Motor neuron (in vitro differentiated cells): ENCODE measurements around the gene ARG2. TPM values are rescaled to one million over a fixed set of nuclear protein-coding genes. Genes with fewer than 3 reads are reported as not detected.

Experiments used
- ATAC-seq, 8 experiments: fragments of 200-7000 bp; cut with Tn5 transposase; replicated peaks in 6 of 8; 2 replicates each; pipeline ENCODE4 v1.8.0; 2021; ENCODE audit warnings: mild to moderate bottlenecking in 8 of 8, moderate library complexity in 8 of 8
- H3K27ac ChIP-seq, 2 donors: fragments of 250-450 bp; sonication (Bioruptor Pico); 2 replicates each; pipeline ENCODE4 v1.9.0; 2021; ENCODE audit warnings: antibody characterized with exemption in 2 of 2, mild to moderate bottlenecking in 2 of 2, moderate library complexity in 1 of 2
- H3K4me1 ChIP-seq, 2 donors: fragments of 250-450 bp; sonication (Bioruptor Pico); replicated peaks in 1 of 2; 2 replicates each; pipeline ENCODE4 v1.6.1; 2021; ENCODE audit warnings: antibody characterized with exemption in 2 of 2, mild to moderate bottlenecking in 2 of 2, moderate library complexity in 1 of 2
- H3K4me3 ChIP-seq, 5 donors: fragments of 250-450 bp; sonication (Bioruptor Pico); 2 replicates each; pipeline ENCODE4 v1.9.0; 2021; ENCODE audit warnings: antibody characterized with exemption in 5 of 5, mild to moderate bottlenecking in 5 of 5, moderate library complexity in 4 of 5
- WGBS, 10 experiments: fragments of 450-650 bp; shearing (Covaris generic); methylation state at CpG; one replicate each; pipeline ENCODE4 v1.0.0; 2022; 5-methylcytosine and 5-hydroxymethylcytosine counted together
- in situ Hi-C, 9 experiments: fragments of 400-800 bp; cut with MboI; loops; one replicate each; pipeline ENCODE4 v1.15.0; 2021; ENCODE audit warnings: low sequenced_read_pairs in 9 of 9, low pct_unique_long_range_greater_than_20kb in 2 of 9; ENCODE audit not compliant: unreplicated experiment in 9 of 9
- total RNA-seq, 8 experiments: library from RNA; unstranded; fragments of 300-600 nt; gene quantifications; 2 replicates each; pipeline versions ENCODE4 v1.2.3 to v1.2.4, GENCODE V29; 2022

Gene ARG2
- total RNA-seq, 8 experiments from 2014 or later: 1.4 to 46.3 (median 17.4) TPM

- Histone ChIP-seq H3K27ac (no peak overlapping the region), H3K4me3 (no peak overlapping the region), H3K4me1 (no peaks in the 10 kb centered on the region)
- WGBS, 10 experiments: 0 to 100% (median 92%) methylated on average over 1 of the region's 1 CpG; no CpG with 5 or more reads in 4 of the 10 experiments
- in situ Hi-C loops: no loop called here
- no peak for ATAC-seq
These were observed 30.4 kb downstream of the ARG2 start for GRCh38 chr14:67650151-67650550.

- Histone ChIP-seq H3K4me3 (no peak overlapping the region), H3K4me1 (no peaks in the 10 kb centered on the region), H3K27ac (no peak overlapping the region)
- in situ Hi-C loops: no loop called here
- ATAC-seq: peak in 1 of 8 experiments; percentile 81
- 0 to 100% (median 43%) methylated on average over 1 to 2 of the region's 2 CpGs; no CpG with 5 or more reads in 6 of the 10 experiments for WGBS, 10 experiments
These were observed 31.0 kb downstream of the ARG2 start for GRCh38 chr14:67650694-67651093.

GRCh38 chr14:67652189-67652588, 32.5 kb downstream of the ARG2 start:
- no peak overlapping the region for H3K4me3 ChIP-seq
- ATAC-seq: no peak
- in situ Hi-C loops: no loop called here
- H3K27ac ChIP-seq: no peak overlapping the region
- WGBS, 10 experiments: 40 to 100% (median 88%) methylated on average over 1 of the region's 1 CpG; no CpG with 5 or more reads in 3 of the 10 experiments
- no peaks in the 10 kb centered on the region for H3K4me1 ChIP-seq

- WGBS, 10 experiments: 50 to 93% (median 68%) methylated on average over 1 to 5 of the region's 6 CpGs; no CpG with 5 or more reads in 3 of the 10 experiments
- ATAC-seq: peak in 1 of 8 experiments; percentile 24
- Histone ChIP-seq H3K4me1 (no peaks in the 10 kb centered on the region), H3K27ac (no peak overlapping the region), H3K4me3 (no peak overlapping the region)
- in situ Hi-C loops: no loop called here
These were observed 34.0 kb downstream of the ARG2 start for GRCh38 chr14:67653651-67654280.

GRCh38 chr14:67663633-67664032, 43.9 kb downstream of the ARG2 start:
- Histone ChIP-seq H3K27ac (no peak overlapping the region), H3K4me3 (no peak overlapping the region), H3K4me1 (no peaks in the 10 kb centered on the region)
- 86 to 100% (median 100%) methylated on average over 1 to 4 of the region's 4 CpGs; no CpG with 5 or more reads in 1 of the 10 experiments for WGBS, 10 experiments
- in situ Hi-C loops: no loop called here
- ATAC-seq: no peak

GRCh38 chr14:67665868-67666267, 46.1 kb downstream of the ARG2 start:
- WGBS, 10 experiments: 0 to 100% (median 90%) methylated on average over 1 to 2 of the region's 2 CpGs; no CpG with 5 or more reads in 5 of the 10 experiments
- ATAC-seq: peak in 3 of 8 experiments; percentile 58 to 90 (median 88)
- no peak overlapping the region for H3K27ac ChIP-seq
- no peak overlapping the region for H3K4me3 ChIP-seq
- no peaks in the 10 kb centered on the region for H3K4me1 ChIP-seq
- in situ Hi-C loops: no loop called here

GRCh38 chr14:67666750-67667449, 47.2 kb downstream of the ARG2 start:
- WGBS, 10 experiments: 0 to 89% (median 50%) methylated on average over 1 of the region's 1 CpG; no CpG with 5 or more reads in 4 of the 10 experiments
- ATAC-seq: peak in 6 of 8 experiments; percentile 38 to 89 (median 73)
- in situ Hi-C loops: no loop called here
- Histone ChIP-seq H3K4me3 (no peak overlapping the region), H3K4me1 (no peaks in the 10 kb centered on the region), H3K27ac (no peak overlapping the region)

GRCh38 chr14:67668559-67668958, 48.8 kb downstream of the ARG2 start:
- peaks cover 4 to 9% of the 10 kb centered on the region in 2 donors for H3K4me1 ChIP-seq
- no peak for ATAC-seq
- no peak overlapping the region for H3K4me3 ChIP-seq
- no peak overlapping the region for H3K27ac ChIP-seq
- in situ Hi-C loops: no loop called here

GRCh38 chr14:67673451-67673850, 53.7 kb downstream of the ARG2 start:
- WGBS, 10 experiments: 2 to 53% (median 31%) methylated on average over 3 to 5 of the region's 5 CpGs
- Histone ChIP-seq H3K4me1 (peaks cover 4 to 12% of the 10 kb centered on the region in 2 donors), H3K4me3 (peak overlapping the region; percentile 62 to 100 (median 94)), H3K27ac (peak overlapping the region in 1 of 2 donors; percentile 100)
- in situ Hi-C loops: loop anchor here in 1 of 9 experiments (10.0 kb wide), 1 partner anchor 49 kb away; no protein-coding TSS in a partner anchor
- no peak for ATAC-seq

GRCh38 chr14:67674139-67674479, 54.4 kb downstream of the ARG2 start:
- WGBS, 10 experiments: 0% methylated on average over 1 to 2 of the region's 25 CpGs; no CpG with 5 or more reads in 7 of the 10 experiments

GRCh38 chr14:67674480-67675218, 54.9 kb downstream of the ARG2 start, which contains the start of gene VTI1B:
VTI1B (minus strand) TSS chr14:67674632; CDS start chr14:67674489, 143 bp downstream.
- WGBS, 10 experiments: 0% methylated on average over 1 to 15 of the region's 87 CpGs; no CpG with 5 or more reads in 6 of the 10 experiments

More at GRCh38 chr14:67674139-67674479, 54.4 kb downstream of the ARG2 start:
- in situ Hi-C loops: loop anchor here in 1 of 9 experiments (10.0 kb wide), 1 partner anchor 49 kb away; no protein-coding TSS in a partner anchor
- H3K4me3 ChIP-seq: peak overlapping the region; percentile 62 to 100 (median 94)
- H3K4me1 ChIP-seq: peaks cover 4 to 12% of the 10 kb centered on the region in 2 donors
- peak overlapping the region; percentile 99 to 100 for H3K27ac ChIP-seq
- peak; percentile 61 to 87 (median 84) for ATAC-seq

GRCh38 chr14:67675219-67675582, 55.5 kb downstream of the ARG2 start:
- Histone ChIP-seq H3K4me3 (peak overlapping the region; percentile 62 to 100 (median 94)), H3K27ac (peak overlapping the region; percentile 99 to 100), H3K4me1 (peaks cover 4 to 12% of the 10 kb centered on the region in 2 donors)
- in situ Hi-C loops: loop anchor here in 2 of 9 experiments (10.0 to 25.0 kb wide), 2 partner anchors 50 to 238 kb away; no protein-coding TSS in a partner anchor
- 7 to 92% (median 63%) methylated on average over 1 to 11 of the region's 16 CpGs for WGBS, 10 experiments
- no peak for ATAC-seq

More at GRCh38 chr14:67674480-67675218, 54.9 kb downstream of the ARG2 start, which contains the start of gene VTI1B:
- in situ Hi-C loops: loop anchor here in 2 of 9 experiments (10.0 to 25.0 kb wide), 2 partner anchors 50 to 237 kb away; no protein-coding TSS in a partner anchor
- Histone ChIP-seq H3K4me1 (peaks cover 4 to 12% of the 10 kb centered on the region in 2 donors), H3K4me3 (peak within 1 kb of the TSS; percentile 62 to 100 (median 94)), H3K27ac (peak within 1 kb of the TSS; percentile 99 to 100)
- ATAC-seq: peak; percentile 87 to 92 (median 90)
